OCI-LY7 (cell line): ENCODE results near the gene COL5A1.

ENCODE experiments used
- CTCF ChIP-seq: fragments of 200-600 bp; sonication (generic); conservative IDR thresholded peaks from 2 replicates; pipeline ENCODE4 v1.5.1; 2014; ENCODE audit warnings: mild to moderate bottlenecking, antibody characterized with exemption, low read length, moderate library complexity, mixed read lengths
- EZH2phosphoT487 ChIP-seq: fragments of 200-600 bp; sonication (generic); IDR thresholded peaks from 2 replicates; pipeline ENCODE4 v1.6.1; 2018; ENCODE audit warnings: low read depth, borderline replicate concordance, mild to moderate bottlenecking, mixed run types, antibody characterized with exemption, low read length, moderate library complexity, mixed read lengths

- TF ChIP-seq CTCF = no peak
- TF ChIP-seq EZH2phosphoT487 = no peak
Measured at GRCh38 chr9:134835987-134836386, 194.4 kb downstream of the COL5A1 start.
